Gastroesophageal sphincter (tissue), 4 donors: ENCODE data around the gene DEFB113. TPM values are rescaled to one million over a fixed set of nuclear protein-coding genes. Genes with fewer than 3 reads are reported as not detected.

Experiments used
- total RNA-seq, 4 donors: library from RNA; depleted of rRNA; stranded (reverse); fragments of >200 nt; gene quantifications; one replicate each; pipeline ENCODE4 v1.1.0, GENCODE V29; 2016

Gene DEFB113
- total RNA-seq, 4 donors from 2014 or later: not detected

Other genes starting within 250 kb of the DEFB113 start
- gene CRISP3, start 225.2 kb downstream of the DEFB113 start, total RNA-seq: 10 to 100 TPM in 1 of 4 donors, under 1 TPM in 1, not detected in 2; 0.12 to 35.3 TPM
- gene PGK2, start 182.3 kb downstream of the DEFB113 start, total RNA-seq: not detected
- not detected for gene CRISP1, start 103.1 kb downstream of the DEFB113 start, total RNA-seq
- gene DEFB114, start 5.5 kb downstream of the DEFB113 start, total RNA-seq: not detected
- not detected for gene DEFB110, start 52.4 kb upstream of the DEFB113 start, total RNA-seq
- gene DEFB112, start 80.3 kb upstream of the DEFB113 start, total RNA-seq: not detected